K562 (cell line): ENCODE measurements around the gene ETHE1. TPM values are rescaled to one million over a fixed set of nuclear protein-coding genes. Genes with fewer than 3 reads are reported as not detected.

Source experiments
- CCNT2 ChIP-seq: IDR thresholded peaks from 2 replicates; pipeline ENCODE4 v1.6.1; 2011; ENCODE audit warnings: borderline replicate concordance, low read depth, mild to moderate bottlenecking, moderate library complexity, mixed read lengths, low read length; ENCODE audit not compliant: insufficient read length; ENCODE audit errors: extremely low read depth
- CHD2 ChIP-seq: IDR thresholded peaks from 2 replicates; pipeline ENCODE4 v1.6.1; 2011; ENCODE audit warnings: low read depth, low read length
- DMBX1 ChIP-seq: fragments of 250-450 bp; sonication (Bioruptor Pico); IDR thresholded peaks from 2 replicates; pipeline ENCODE4 v1.8.0; 2022; ENCODE audit warnings: inconsistent platforms, mild to moderate bottlenecking, moderate library complexity, borderline replicate concordance
- E2F1 ChIP-seq: sonication (generic); formaldehyde crosslinking; IDR thresholded peaks from 2 replicates; pipeline ENCODE4 v1.8.1; 2023; ENCODE audit warnings: mild to moderate bottlenecking, missing genetic modification reagents, moderate library complexity
- HDAC2 ChIP-seq: fragments of 450-650 bp; IDR thresholded peaks from 2 replicates; pipeline ENCODE4 v1.6.1; 2016; ENCODE audit warnings: mild to moderate bottlenecking
- KAT8 ChIP-seq: fragments of 450-650 bp; IDR thresholded peaks from 2 replicates; pipeline ENCODE4 v1.6.1; 2016; ENCODE audit warnings: low read depth, mild to moderate bottlenecking
- MCM2 ChIP-seq: fragments of 450-650 bp; IDR thresholded peaks from 2 replicates; pipeline ENCODE4 v1.6.1; 2017; ENCODE audit warnings: low read depth, mild to moderate bottlenecking
- MNT ChIP-seq, 2 experiments: fragments of 450-650 bp; conservative IDR thresholded peaks; 2 replicates each; pipeline ENCODE4 v1.6.1; 2017; ENCODE audit warnings: mild to moderate bottlenecking in 2 of 2, moderate library complexity in 2 of 2
- NONO ChIP-seq, 2 experiments: fragments of 200-400 bp in 1 of 2; fragments of 450-650 bp in 1 of 2; formaldehyde crosslinking in 1 of 2; IDR thresholded peaks; 2 replicates each; pipeline ENCODE4 v1.6.1; 2017; ENCODE audit warnings: low read depth in 2 of 2, mild to moderate bottlenecking in 2 of 2, moderate library complexity in 2 of 2, low read length in 1 of 2
- POLR2G ChIP-seq: fragments of 200-400 bp; formaldehyde crosslinking; IDR thresholded peaks from 2 replicates; pipeline ENCODE4 v1.6.1; 2017; ENCODE audit warnings: low read depth, mild to moderate bottlenecking, antibody characterized with exemption, low read length, moderate library complexity
- RBM34 ChIP-seq: fragments of 200-400 bp; formaldehyde crosslinking; IDR thresholded peaks from 2 replicates; pipeline ENCODE4 v1.6.1; 2018; ENCODE audit warnings: low read length, borderline replicate concordance; ENCODE audit not compliant: insufficient read depth
- SETDB1 ChIP-seq: IDR thresholded peaks from one replicate; pipeline ENCODE4 v1.6.1; 2012; ENCODE audit warnings: low read length, control low read depth, inconsistent platforms
- SMAD4 ChIP-seq: fragments of 250-450 bp; sonication (Bioruptor Pico); conservative IDR thresholded peaks from 2 replicates; pipeline ENCODE4 v1.8.0; 2021; ENCODE audit warnings: inconsistent platforms, mild to moderate bottlenecking, moderate library complexity
- STAT6 ChIP-seq: sonication (generic); formaldehyde crosslinking; IDR thresholded peaks from 2 replicates; pipeline ENCODE4 v1.8.1; 2023; ENCODE audit warnings: mild to moderate bottlenecking, missing genetic modification reagents
- TEAD1 ChIP-seq, 2 experiments: fragments of 450-650 bp in 1 of 2; sonication (generic) in 1 of 2; formaldehyde crosslinking; IDR thresholded peaks; 2 replicates each; pipeline versions ENCODE4 v1.4.0 to v1.8.0; 2020 to 2022; ENCODE audit warnings: mild to moderate bottlenecking in 2 of 2, missing genetic modification reagents in 1 of 2
- TFAM ChIP-seq: fragments of 250-450 bp; sonication (Bioruptor Pico); conservative IDR thresholded peaks from 2 replicates; pipeline ENCODE4 v1.5.0; 2021; ENCODE audit warnings: mild to moderate bottlenecking, moderate library complexity
- XRCC3 ChIP-seq: fragments of 450-650 bp; IDR thresholded peaks from 2 replicates; pipeline ENCODE4 v1.6.1; 2017; ENCODE audit warnings: mild to moderate bottlenecking, moderate library complexity
- ZNF174 ChIP-seq: fragments of 250-450 bp; sonication (Bioruptor Pico); IDR thresholded peaks from 2 replicates; pipeline ENCODE4 v1.4.0; 2020; ENCODE audit warnings: mild to moderate bottlenecking
- ZNF263 ChIP-seq: sonication (generic); formaldehyde crosslinking; IDR thresholded peaks from 2 replicates; pipeline ENCODE4 v1.8.0; 2022; ENCODE audit warnings: mild to moderate bottlenecking, missing genetic modification reagents, borderline replicate concordance
- ZNF347 ChIP-seq: fragments of 450-650 bp; formaldehyde crosslinking; IDR thresholded peaks from 2 replicates; pipeline ENCODE4 v1.4.0; 2020; ENCODE audit warnings: low read depth, mild to moderate bottlenecking, moderate library complexity
- ZSCAN32 ChIP-seq: fragments of 450-650 bp; formaldehyde crosslinking; IDR thresholded peaks from 2 replicates; pipeline ENCODE4 v1.4.0; 2020; ENCODE audit warnings: mild to moderate bottlenecking, moderate library complexity
- ZZZ3 ChIP-seq: fragments of 450-650 bp; IDR thresholded peaks from 2 replicates; pipeline ENCODE4 v1.6.1; 2016; ENCODE audit warnings: antibody characterized with exemption, mild to moderate bottlenecking, moderate library complexity
- polyA plus RNA-seq, 8 experiments: library from polyadenylated mRNA; depleted of rRNA in 4 of 8; stranded (reverse) in 5 of 8; unstranded in 3 of 8; fragments of >200 nt; fragmentation: Nextera tagmentation in 2 of 8; fragmentation: Illumina TruSeq in 1 of 8; extraction: Ambion mirVana in 2 of 8; extraction: Trizol in 1 of 8; gene quantifications; 2 replicates each; pipeline versions ENCODE4 v1.2.1 to v1.2.3, GENCODE V29; 2011 to 2014; ENCODE audit warnings: inconsistent platforms in 1 of 8, missing spikeins in 1 of 8
- total RNA-seq, 7 experiments: library from RNA; depleted of rRNA in 6 of 7; stranded (reverse); fragments of >200 nt in 6 of 7; fragmentation: Illumina TruSeq in 2 of 7; extraction: Trizol in 2 of 7; gene quantifications; 2 replicates each; pipeline versions ENCODE4 v1.2.1 to v1.2.3, GENCODE V29; 2011 to 2021; ENCODE audit warnings: low replicate concordance in 1 of 7

ETHE1 gene
- total and polyA plus RNA-seq, 9 of the 15 experiments (the other 6 are each of a cell fraction or from before 2014, with no cell fraction given) = 2.9 to 21.0 (median 10.2) TPM

GRCh38 chr19:43463381-43464133 lies 63.4 kb downstream of the ETHE1 start (continued):
- TF ChIP-seq STAT6 (CRISPR knock-in tag) (0 out of 2 replicates have a peak, but pooled peaks have one; percentile 46), SETDB1 (no peak), HDAC2 (no peak), MCM2 (no peak), CCNT2 (peak; percentile 18), RBM34 (no peak), SMAD4 (no peak), KAT8 (no peak), MNT (conservative IDR thresholded peaks at IDR 0.05) (peak in 1 of 2 experiments; percentile 71; a peak in 3 of 4 replicates), ZNF347 (CRISPR knock-in tag) (no peak), TFAM (CRISPR knock-in tag) (no peak), E2F1 (CRISPR knock-in tag) (peak; percentile 75; the same call in 1 of the 2 replicates), XRCC3 (no peak), POLR2G (peak; percentile 60), ZSCAN32 (CRISPR knock-in tag) (no peak), TEAD1 (CRISPR knock-in tag; IDR thresholded peaks at IDR 0.05) (peak in 1 of 2 experiments; percentile 80; a peak in 1 of 4 replicates), ZNF263 (peak; percentile 43; the same call in 1 of the 2 replicates), DMBX1 (CRISPR knock-in tag) (no peak), ZZZ3 (no peak), NONO (IDR thresholded peaks at IDR 0.05; ENCODE audit: low read depth in 2 of 2, low read length in 1 of 2) (no peak), ZNF174 (CRISPR knock-in tag) (no peak), CHD2 (no peak)
